Keratinocyte (primary cell): ENCODE data around the gene KIF5A. TPM values are rescaled to one million over a fixed set of nuclear protein-coding genes. Genes with fewer than 3 reads are reported as not detected.
A peak's percentile ranks its signal among the peaks of the same experiment; 100 is the strongest.

ENCODE experiments used
- DNase-seq: peaks from one replicate; pipeline ENCODE4 v3.0.0-alpha.2; 2011; ENCODE audit warnings: low read depth, missing footprints, low spot score
- FAIRE-seq: peaks from 2 replicates; lab custom pipeline; 2011; peaks lifted over from hg19 to GRCh38; lab: Jason Lieb, UNC
- H2AFZ ChIP-seq: 2 replicates; pipeline ENCODE4 v1.6.0; 2012; ENCODE audit warnings: low read length, control low read depth, inconsistent platforms; ENCODE audit not compliant: control insufficient read depth
- H3K27ac ChIP-seq: 2 replicates; pipeline ENCODE4 v1.5.1; 2011; ENCODE audit warnings: low read length; ENCODE audit not compliant: control insufficient read depth, insufficient read depth
- H3K27me3 ChIP-seq: 3 replicates; pipeline ENCODE4 v1.6.0; 2011; ENCODE audit warnings: low read length; ENCODE audit not compliant: control insufficient read depth, insufficient read depth; ENCODE audit errors: extremely low read depth
- H3K36me3 ChIP-seq, 2 experiments: 2 replicates in 1 of 2; 3 replicates in 1 of 2; pipeline ENCODE4 v1.5.1; 2011; ENCODE audit warnings: low read length in 2 of 2, mild to moderate bottlenecking in 1 of 2; ENCODE audit not compliant: control insufficient read depth in 2 of 2, insufficient read depth in 2 of 2; ENCODE audit errors: extremely low read depth in 1 of 2
- H3K4me1 ChIP-seq: 3 replicates; pipeline ENCODE4 v1.5.1; 2011; ENCODE audit warnings: low read length; ENCODE audit not compliant: control insufficient read depth, insufficient read depth; ENCODE audit errors: extremely low read depth
- H3K4me2 ChIP-seq: 3 replicates; pipeline ENCODE4 v1.6.0; 2011; ENCODE audit warnings: low read depth, low read length; ENCODE audit not compliant: control insufficient read depth, insufficient read depth; ENCODE audit errors: extremely low read depth
- H3K4me3 ChIP-seq, 3 experiments: fragments of 200-600 bp in 1 of 3; sonication (generic) in 1 of 3; 2 replicates in 2 of 3; 3 replicates in 1 of 3; pipeline ENCODE4 v1.5.1; 2011 to 2016; ENCODE audit warnings: low read length in 3 of 3, mild to moderate bottlenecking in 3 of 3, control low read depth in 2 of 3, inconsistent platforms in 1 of 3, low read depth in 1 of 3, mixed read lengths in 1 of 3, mixed run types in 1 of 3, moderate library complexity in 1 of 3; ENCODE audit not compliant: control insufficient read depth in 2 of 3, insufficient read depth in 2 of 3; ENCODE audit errors: extremely low read depth in 1 of 3
- H3K79me2 ChIP-seq: 2 replicates; pipeline ENCODE4 v1.6.0; 2012; ENCODE audit warnings: low read length; ENCODE audit not compliant: control insufficient read depth, insufficient read depth
- H3K9ac ChIP-seq: 3 replicates; pipeline ENCODE4 v1.6.0; 2011; ENCODE audit warnings: low read length; ENCODE audit not compliant: control insufficient read depth, insufficient read depth; ENCODE audit errors: extremely low read depth
- H3K9me1 ChIP-seq: 3 replicates; pipeline ENCODE4 v1.6.0; 2011; ENCODE audit warnings: low read length; ENCODE audit not compliant: control insufficient read depth, insufficient read depth; ENCODE audit errors: extremely low read depth
- H3K9me3 ChIP-seq: 2 replicates; pipeline ENCODE4 v1.5.1; 2012; ENCODE audit warnings: low read depth, low read length; ENCODE audit not compliant: control insufficient read depth
- H4K20me1 ChIP-seq: 3 replicates; pipeline ENCODE4 v1.6.0; 2011; ENCODE audit warnings: low read length; ENCODE audit not compliant: control insufficient read depth, insufficient read depth; ENCODE audit errors: extremely low read depth
- CTCF ChIP-seq, 3 experiments: IDR thresholded peaks in 1 of 3; conservative IDR thresholded peaks in 1 of 3; optimal IDR thresholded peaks in 1 of 3; 2 replicates in 2 of 3; 3 replicates in 1 of 3; pipeline versions ENCODE3 to v1.5.1; 2011; ENCODE audit warnings: low read length in 3 of 3, mild to moderate bottlenecking in 3 of 3, moderate library complexity in 2 of 3, control low read depth in 1 of 3, inconsistent platforms in 1 of 3; ENCODE audit not compliant: insufficient read depth in 2 of 3; ENCODE audit errors: extremely low read depth in 1 of 3
- EZH2 ChIP-seq: IDR thresholded peaks from one replicate; pipeline ENCODE4 v1.6.1; 2012; ENCODE audit warnings: inconsistent platforms, mild to moderate bottlenecking, low read length, moderate library complexity
- dilution Hi-C: fragments of 300-500 bp; cut with MboI; formaldehyde crosslinking; loops from one replicate; pipeline ENCODE4 v1.7.0; 2020; ENCODE audit warnings: low sequenced_read_pairs; ENCODE audit not compliant: extremely low pct_ligation_motif_present
- polyA plus RNA-seq, 5 experiments: library from polyadenylated mRNA; depleted of rRNA in 3 of 5; stranded (reverse) in 3 of 5; stranded (forward) in 1 of 5; unstranded in 1 of 5; fragments of >200 nt; gene quantifications; 1 replicate in 1 of 5; 2 replicates in 3 of 5; 3 replicates in 1 of 5; pipeline versions ENCODE4 v1.2.1 to v1.2.3, GENCODE V29; 2011 to 2012; ENCODE audit warnings: missing spikeins in 2 of 5, low read depth in 1 of 5, low replicate concordance in 1 of 5

Gene KIF5A
- polyA plus RNA-seq, 1 donor (not counting 4 experiments of a cell fraction or from before 2014, with no cell fraction given) = 0.05 TPM

GRCh38 chr12:57518176-57518919 is 31.5 kb upstream of the KIF5A start:
- Histone ChIP-seq H3K9me1 (no peaks in the 10 kb centered on the region), H3K4me3 (peak overlapping the region in 2 of 3 experiments; percentile 89 to 99), H3K4me1 (peaks cover 23% of the 10 kb centered on the region), H3K27me3 (no peaks in the 10 kb centered on the region), H3K4me2 (peak overlapping the region; percentile 97), H3K79me2 (peaks cover 24% of the 10 kb centered on the region), H3K36me3 (peaks cover 32 to 51% of the 10 kb centered on the region in 2 experiments), H3K27ac (peak overlapping the region; percentile 99), H3K9ac (peak overlapping the region; percentile 24), H4K20me1 (peaks cover 19% of the 10 kb centered on the region), H3K9me3 (no peaks in the 10 kb centered on the region), H2AFZ (no peak overlapping the region)
- no peak for FAIRE-seq
- no peak for TF ChIP-seq CTCF (optimal IDR thresholded peaks at IDR 0.05 in 1 of 3, IDR thresholded peaks at IDR 0.05 in 1 of 3, conservative IDR thresholded peaks at IDR 0.05 in 1 of 3; ENCODE audit: extremely low read depth in 1 of 3, insufficient read depth in 2 of 3, low read length in 3 of 3)
- TF ChIP-seq EZH2 = no peak
- no peak for DNase-seq
- dilution Hi-C loops = no loop called here

- peak overlapping the region; percentile 97 for H3K4me2 ChIP-seq
- H3K4me1 ChIP-seq = peaks cover 28% of the 10 kb centered on the region
- peaks cover 33% of the 10 kb centered on the region for H3K79me2 ChIP-seq
- H4K20me1 ChIP-seq = peaks cover 20% of the 10 kb centered on the region
- no peaks in the 10 kb centered on the region for H3K9me3 ChIP-seq
- no peak overlapping the region for H2AFZ ChIP-seq
- H3K4me3 ChIP-seq = peak overlapping the region; percentile 89 to 99 (median 90)
- peak overlapping the region; percentile 99 for H3K27ac ChIP-seq
- H3K36me3 ChIP-seq = peaks cover 32 to 55% of the 10 kb centered on the region in 2 experiments
- H3K9me1 ChIP-seq = no peaks in the 10 kb centered on the region
- FAIRE-seq (no peak), DNase-seq (no peak)
- peak overlapping the region; percentile 100 for H3K9ac ChIP-seq
- dilution Hi-C loops = no loop called here
- H3K27me3 ChIP-seq = no peaks in the 10 kb centered on the region
- TF ChIP-seq EZH2 = no peak
- no peak for TF ChIP-seq CTCF (optimal IDR thresholded peaks at IDR 0.05 in 1 of 3, IDR thresholded peaks at IDR 0.05 in 1 of 3, conservative IDR thresholded peaks at IDR 0.05 in 1 of 3; ENCODE audit: extremely low read depth in 1 of 3, insufficient read depth in 2 of 3, low read length in 3 of 3)
Observed at GRCh38 chr12:57518920-57519795, 30.7 kb upstream of the KIF5A start.
